B cell (primary cell): ENCODE measurements around the gene KIF13A.

ENCODE experiments used
- EZH2 ChIP-seq: IDR thresholded peaks from 2 replicates; pipeline ENCODE4 v1.6.1; 2012; ENCODE audit warnings: borderline replicate concordance, low read depth, mild to moderate bottlenecking, moderate library complexity, low read length; ENCODE audit not compliant: insufficient read depth, poor library complexity, severe bottlenecking
- TF ChIP-seq, protein P1 (sequence below): fragments of 200-600 bp; IDR thresholded peaks from one replicate; pipeline ENCODE4 v1.8.0; 2022; ENCODE audit warnings: antibody characterized with exemption, mild to moderate bottlenecking

DNA sequence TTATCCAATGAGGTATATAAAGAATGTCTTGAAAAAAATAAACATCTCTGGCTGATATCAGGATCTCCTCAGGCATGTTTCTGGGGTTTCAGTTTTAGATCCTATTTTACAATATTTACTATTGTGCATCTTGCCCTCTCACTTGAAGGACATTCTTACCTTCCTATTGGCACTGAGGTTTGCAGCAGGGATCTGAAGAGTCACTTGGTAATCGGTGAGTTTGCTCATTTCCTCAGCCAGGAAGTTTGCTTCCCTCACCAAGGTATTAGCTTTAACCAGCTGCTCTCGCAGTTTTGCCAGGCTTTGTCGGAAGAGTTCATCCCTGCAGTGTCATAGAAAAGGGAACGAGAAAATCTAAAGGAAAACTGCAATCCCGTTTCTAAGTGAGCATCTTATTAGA lies 178.8 kb downstream of the KIF13A start:
- TF ChIP-seq, protein P1, sequence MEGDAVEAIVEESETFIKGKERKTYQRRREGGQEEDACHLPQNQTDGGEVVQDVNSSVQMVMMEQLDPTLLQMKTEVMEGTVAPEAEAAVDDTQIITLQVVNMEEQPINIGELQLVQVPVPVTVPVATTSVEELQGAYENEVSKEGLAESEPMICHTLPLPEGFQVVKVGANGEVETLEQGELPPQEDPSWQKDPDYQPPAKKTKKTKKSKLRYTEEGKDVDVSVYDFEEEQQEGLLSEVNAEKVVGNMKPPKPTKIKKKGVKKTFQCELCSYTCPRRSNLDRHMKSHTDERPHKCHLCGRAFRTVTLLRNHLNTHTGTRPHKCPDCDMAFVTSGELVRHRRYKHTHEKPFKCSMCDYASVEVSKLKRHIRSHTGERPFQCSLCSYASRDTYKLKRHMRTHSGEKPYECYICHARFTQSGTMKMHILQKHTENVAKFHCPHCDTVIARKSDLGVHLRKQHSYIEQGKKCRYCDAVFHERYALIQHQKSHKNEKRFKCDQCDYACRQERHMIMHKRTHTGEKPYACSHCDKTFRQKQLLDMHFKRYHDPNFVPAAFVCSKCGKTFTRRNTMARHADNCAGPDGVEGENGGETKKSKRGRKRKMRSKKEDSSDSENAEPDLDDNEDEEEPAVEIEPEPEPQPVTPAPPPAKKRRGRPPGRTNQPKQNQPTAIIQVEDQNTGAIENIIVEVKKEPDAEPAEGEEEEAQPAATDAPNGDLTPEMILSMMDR, result no peak
- TF ChIP-seq EZH2, result no peak
